Gastrocnemius medialis (tissue), 4 donors: ENCODE measurements around the gene RPL19. TPM values are rescaled to one million over a fixed set of nuclear protein-coding genes. Genes with fewer than 3 reads are reported as not detected.

ENCODE experiments used
- ATAC-seq, 2 donors: fragments of 150-250 bp; one replicate each; pipeline ENCODE4 v1.9.1; 2016
- DNase-seq, 2 donors: peaks; one replicate each; pipeline ENCODE4 v3.0.0-alpha.2; 2019
- H3K27ac ChIP-seq, 4 donors: fragments of 200-600 bp; sonication (generic); 1 replicate in 1 of 4; 2 replicates in 3 of 4; pipeline ENCODE4 v1.5.1; 2016 to 2018; ENCODE audit warnings: mild to moderate bottlenecking in 2 of 4, moderate library complexity in 1 of 4
- H3K27me3 ChIP-seq, 3 donors: fragments of 200-600 bp; sonication (generic) in 2 of 3; 1 replicate in 1 of 3; 2 replicates in 2 of 3; pipeline versions ENCODE4 v1.5.1 to v1.6.0; 2016 to 2019; ENCODE audit warnings: mild to moderate bottlenecking in 1 of 3, moderate library complexity in 1 of 3
- H3K36me3 ChIP-seq, 2 donors: fragments of 200-600 bp; sonication (generic) in 1 of 2; one replicate each; pipeline ENCODE4 v1.5.1; 2017 to 2018
- H3K4me1 ChIP-seq, 2 donors: fragments of 200-600 bp; sonication (generic) in 1 of 2; one replicate each; pipeline ENCODE4 v1.5.1; 2016 to 2017; ENCODE audit warnings: mild to moderate bottlenecking in 2 of 2
- H3K4me3 ChIP-seq, 4 donors: fragments of 200-600 bp; sonication (generic) in 3 of 4; 1 replicate in 1 of 4; 2 replicates in 3 of 4; pipeline ENCODE4 v1.5.1; 2016 to 2019; ENCODE audit warnings: mild to moderate bottlenecking in 2 of 4
- H3K9me3 ChIP-seq, 3 donors: fragments of 200-600 bp; sonication (generic) in 2 of 3; 1 replicate in 1 of 3; 2 replicates in 2 of 3; pipeline ENCODE4 v1.5.1; 2016 to 2019
- POLR2A ChIP-seq, 2 donors: fragments of 450-650 bp; IDR thresholded peaks; one replicate each; pipeline ENCODE4 v1.6.1; 2017; ENCODE audit warnings: antibody characterized with exemption in 2 of 2, mild to moderate bottlenecking in 2 of 2, moderate library complexity in 2 of 2
- in situ Hi-C, 4 donors: fragments of 200-750 bp; cut with MboI; loops; one replicate each; pipeline versions ENCODE4 v1.15.0 to v1.8.0; 2017; ENCODE audit warnings: low sequenced_read_pairs in 4 of 4
- intact Hi-C: fragments of 100-400 bp; cut with DNase I; formaldehyde crosslinking; loops from one replicate; pipeline ENCODE4 v1.15.1; 2023; ENCODE audit warnings: low total_unique reads
- total RNA-seq, 4 donors: library from RNA; depleted of rRNA; stranded (reverse); fragments of >200 nt; gene quantifications; one replicate each; pipeline versions ENCODE4 v1.1.0 to v1.2.3, GENCODE V29; 2016
- TF ChIP-seq, protein P1 (sequence below), 5 experiments: fragments of 450-650 bp in 3 of 5; fragments of 200-600 bp in 2 of 5; sonication (generic) in 2 of 5; IDR thresholded peaks in 4 of 5; conservative IDR thresholded peaks in 1 of 5; 1 replicate in 4 of 5; 2 replicates in 1 of 5; pipeline ENCODE4 v1.5.1; 2016 to 2019; ENCODE audit warnings: antibody characterized with exemption in 5 of 5, mild to moderate bottlenecking in 3 of 5, moderate library complexity in 3 of 5

Gene RPL19
- total RNA-seq, 4 donors from 2014 or later, result 1,960 to 2,584 (median 2,358) TPM

- peaks cover 61 to 67% of the 10 kb centered on the region in 2 donors for H3K4me1 ChIP-seq
Measured at GRCh38 chr17:39196808-39197291, 3.2 kb upstream of the RPL19 start.

GRCh38 chr17:39197380-39198185, 2.5 kb upstream of the RPL19 start, which contains the start of gene CACNB1:
Gene CACNB1, minus strand, starts transcription at chr17:39197669. Its CDS starts 174 bp downstream, at chr17:39197495.
- peak; percentile 60 to 61 for DNase-seq
- intact Hi-C loops, result loop anchor here (10.0 kb wide), 2 partner anchors 467 to 1147 kb away; partner anchors contain the start of genes PNMT and TCAP
- no peak for ATAC-seq
- Histone ChIP-seq H3K4me3 (peak within 1 kb of the TSS; percentile 62 to 95 (median 87)), H3K27ac (peak within 1 kb of the TSS; percentile 87 to 99 (median 94)), H3K9me3 (no peaks in the 10 kb centered on the region), H3K36me3 (peaks cover 0 to 16% of the 10 kb centered on the region in 2 donors), H3K27me3 (no peaks in the 10 kb centered on the region), H3K4me1 (peaks cover 58 to 62% of the 10 kb centered on the region in 2 donors)
- TF ChIP-seq POLR2A (IDR thresholded peaks at IDR 0.05), result peak; percentile 78 to 83
- TF ChIP-seq, protein P1, sequence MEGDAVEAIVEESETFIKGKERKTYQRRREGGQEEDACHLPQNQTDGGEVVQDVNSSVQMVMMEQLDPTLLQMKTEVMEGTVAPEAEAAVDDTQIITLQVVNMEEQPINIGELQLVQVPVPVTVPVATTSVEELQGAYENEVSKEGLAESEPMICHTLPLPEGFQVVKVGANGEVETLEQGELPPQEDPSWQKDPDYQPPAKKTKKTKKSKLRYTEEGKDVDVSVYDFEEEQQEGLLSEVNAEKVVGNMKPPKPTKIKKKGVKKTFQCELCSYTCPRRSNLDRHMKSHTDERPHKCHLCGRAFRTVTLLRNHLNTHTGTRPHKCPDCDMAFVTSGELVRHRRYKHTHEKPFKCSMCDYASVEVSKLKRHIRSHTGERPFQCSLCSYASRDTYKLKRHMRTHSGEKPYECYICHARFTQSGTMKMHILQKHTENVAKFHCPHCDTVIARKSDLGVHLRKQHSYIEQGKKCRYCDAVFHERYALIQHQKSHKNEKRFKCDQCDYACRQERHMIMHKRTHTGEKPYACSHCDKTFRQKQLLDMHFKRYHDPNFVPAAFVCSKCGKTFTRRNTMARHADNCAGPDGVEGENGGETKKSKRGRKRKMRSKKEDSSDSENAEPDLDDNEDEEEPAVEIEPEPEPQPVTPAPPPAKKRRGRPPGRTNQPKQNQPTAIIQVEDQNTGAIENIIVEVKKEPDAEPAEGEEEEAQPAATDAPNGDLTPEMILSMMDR (IDR thresholded peaks at IDR 0.05 in 4 of 5, conservative IDR thresholded peaks at IDR 0.05 in 1 of 5), result no peak
- in situ Hi-C loops, result no loop called here

More at GRCh38 chr17:39196808-39197291, 3.2 kb upstream of the RPL19 start:
- peak overlapping the region; percentile 87 to 99 (median 94) for H3K27ac ChIP-seq
- TF ChIP-seq POLR2A (IDR thresholded peaks at IDR 0.05), result no peak
- TF ChIP-seq, protein P1 (IDR thresholded peaks at IDR 0.05 in 4 of 5, conservative IDR thresholded peaks at IDR 0.05 in 1 of 5), result no peak
- ATAC-seq (peak; percentile 5 to 6), DNase-seq (peak; percentile 72 to 85)
- peak overlapping the region; percentile 62 to 95 (median 87) for H3K4me3 ChIP-seq
- in situ Hi-C loops, result no loop called here
- no peaks in the 10 kb centered on the region for H3K9me3 ChIP-seq
- H3K27me3 ChIP-seq, result no peaks in the 10 kb centered on the region
- H3K36me3 ChIP-seq, result peaks cover 0 to 9% of the 10 kb centered on the region in 2 donors
- intact Hi-C loops, result loop anchor here (10.0 kb wide), 2 partner anchors 468 to 1148 kb away; partner anchors contain the start of genes PNMT and TCAP

DNA sequence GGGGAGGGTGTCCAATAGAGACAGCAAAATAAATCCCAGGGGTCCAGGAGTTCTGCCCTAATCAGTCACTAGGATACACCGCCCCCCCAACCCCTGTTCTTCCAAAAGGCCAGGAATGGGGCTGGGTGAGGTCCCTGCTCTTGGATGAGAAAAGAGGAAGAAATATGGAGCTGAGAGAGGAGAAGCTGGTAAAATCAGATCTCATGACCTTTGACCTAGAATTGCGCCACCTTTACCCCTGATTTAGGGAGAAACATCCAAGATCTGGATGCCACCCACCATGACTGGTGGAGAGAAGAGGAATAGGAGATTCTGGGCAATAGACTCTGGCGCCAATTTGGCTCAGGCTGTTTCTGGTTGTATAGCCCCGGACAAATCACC, 1.9 kb upstream of the RPL19 start:
- Histone ChIP-seq H3K27me3 (no peaks in the 10 kb centered on the region), H3K9me3 (no peaks in the 10 kb centered on the region), H3K4me1 (peaks cover 56% of the 10 kb centered on the region in 2 donors), H3K27ac (peak overlapping the region; percentile 87 to 99 (median 94)), H3K4me3 (peak overlapping the region in 3 of 4 donors; percentile 81 to 95 (median 93)), H3K36me3 (peaks cover 0 to 22% of the 10 kb centered on the region in 2 donors)
- TF ChIP-seq POLR2A (IDR thresholded peaks at IDR 0.05), result no peak
- TF ChIP-seq, protein P1 (IDR thresholded peaks at IDR 0.05 in 4 of 5, conservative IDR thresholded peaks at IDR 0.05 in 1 of 5), result no peak
- DNase-seq (no peak), ATAC-seq (no peak)
- intact Hi-C loops (loop anchor here (10.0 kb wide), 2 partner anchors 467 to 1147 kb away; partner anchors contain the start of genes PNMT and TCAP), in situ Hi-C loops (no loop called here)

GRCh38 chr17:39199820-39200069, 338 bp upstream of the RPL19 start:
- intact Hi-C loops (loop anchor here (10.0 kb wide), 2 partner anchors 465 to 1145 kb away; partner anchors contain the start of genes PNMT and TCAP), in situ Hi-C loops (no loop called here)
- DNase-seq (peak; percentile 92), ATAC-seq (peak; percentile 69 to 82)
- H3K36me3 ChIP-seq, result peaks cover 0 to 38% of the 10 kb centered on the region in 2 donors
- H3K27ac ChIP-seq, result peak overlapping the region; percentile 87 to 99 (median 94)
- TF ChIP-seq POLR2A (IDR thresholded peaks at IDR 0.05), result peak in 1 of 2 donors; percentile 82
- TF ChIP-seq, protein P1 (IDR thresholded peaks at IDR 0.05 in 4 of 5, conservative IDR thresholded peaks at IDR 0.05 in 1 of 5), result no peak
- H3K4me3 ChIP-seq, result peak overlapping the region; percentile 79 to 94 (median 84)
- H3K9me3 ChIP-seq, result no peaks in the 10 kb centered on the region
- H3K4me1 ChIP-seq, result peaks cover 44 to 45% of the 10 kb centered on the region in 2 donors
- no peaks in the 10 kb centered on the region for H3K27me3 ChIP-seq
